ENCODE results near the gene OR52I1.

OR52I1 gene

DNA sequence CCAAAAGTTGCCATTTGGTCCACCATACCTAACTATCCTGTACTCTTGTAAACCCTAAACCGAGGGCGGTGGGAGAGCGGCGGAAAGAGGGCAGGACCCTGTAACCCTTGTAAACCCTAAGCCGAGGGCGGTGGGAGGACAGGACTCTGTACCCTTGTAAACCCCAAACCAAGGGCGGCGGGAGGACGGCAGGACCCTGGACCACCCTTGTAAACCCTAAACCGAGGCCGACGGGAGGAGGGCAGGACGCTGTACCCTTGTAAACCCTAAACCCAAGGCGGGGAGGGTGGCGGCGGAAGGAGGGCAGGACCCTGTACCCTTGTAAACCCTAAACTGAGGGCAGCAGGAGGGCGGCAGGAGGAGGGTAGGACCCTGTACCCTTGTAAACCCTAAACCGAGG lies 24.8 kb upstream of the OR52I1 start:
- Histone ChIP-seq H3K36me3 (ENCODE audit: control insufficient read depth in 1 of 2, insufficient read depth in 2 of 2, low read depth in 1 of 2, low read length in 2 of 2) (no peaks in the 10 kb centered on the region), H3K14ac (ENCODE audit: low read length in 2 of 2) (no peak overlapping the region), H3K27ac (ENCODE audit: low read length, poor library complexity, severe bottlenecking) (no peak overlapping the region), H3K23ac (ENCODE audit: low read length in 2 of 2) (no peak overlapping the region), H3K4me1 (ENCODE audit: control insufficient read depth, insufficient read depth, low read depth, low read length) (no peaks in the 10 kb centered on the region), H3K27me3 (ENCODE audit: control insufficient read depth in 1 of 2, insufficient read depth in 1 of 2, low read length in 2 of 2) (no peaks in the 10 kb centered on the region), H2AK5ac (ENCODE audit: low read length, severe bottlenecking) (no peak overlapping the region), H2BK120ac (ENCODE audit: low read depth, low read length) (no peak overlapping the region), H4K91ac (ENCODE audit: low read length) (no peak overlapping the region), H2BK12ac (ENCODE audit: low read length in 2 of 2) (no peak overlapping the region), H3K4ac (ENCODE audit: low read depth in 1 of 2, low read length in 2 of 2) (no peak overlapping the region), H2BK5ac (ENCODE audit: low read depth, low read length, poor library complexity, severe bottlenecking) (no peak overlapping the region), H3K4me3 (ENCODE audit: insufficient read depth in 1 of 2, low read depth in 1 of 2, low read length in 2 of 2) (no peak overlapping the region), H3K9me3 (ENCODE audit: control insufficient read depth, low read length) (no peaks in the 10 kb centered on the region), H3K18ac (ENCODE audit: low read depth in 1 of 2, low read length in 2 of 2) (no peak overlapping the region), H2BK15ac (ENCODE audit: low read depth, poor library complexity, severe bottlenecking) (no peak overlapping the region), H2AFZ (ENCODE audit: low read depth, low read length) (no peak overlapping the region), H4K8ac (ENCODE audit: low read length) (no peak overlapping the region), H3K4me2 (ENCODE audit: low read length, poor library complexity, severe bottlenecking) (no peak overlapping the region), H3K9ac (ENCODE audit: low read length) (no peak overlapping the region), H3K79me1 (replicated peaks; ENCODE audit: low read length, poor library complexity, severe bottlenecking) (no peaks in the 10 kb centered on the region)
- 88% methylated on average over 17 of the region's 18 CpGs for WGBS
- DNase-seq = no peak

DNA sequence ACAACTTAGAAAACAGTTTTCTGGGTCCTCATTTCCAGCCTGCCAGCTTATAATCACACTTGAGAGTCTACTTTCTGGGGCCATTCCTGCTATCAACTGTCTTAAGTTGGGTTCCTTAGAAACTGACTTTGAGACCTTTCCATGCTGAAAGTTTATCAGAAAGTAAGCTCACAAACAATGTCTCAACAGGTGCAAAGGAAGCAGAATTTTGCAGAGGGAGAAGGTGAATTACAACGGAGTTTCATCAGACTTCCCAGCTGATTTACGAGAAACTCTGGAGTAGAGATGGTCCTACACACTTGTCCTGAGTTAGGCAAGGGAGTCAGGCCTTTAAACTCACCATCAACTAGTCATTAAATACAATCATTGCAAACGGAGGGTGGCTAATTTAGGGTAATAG lies 17.0 kb upstream of the OR52I1 start:
- Histone ChIP-seq H2BK15ac (ENCODE audit: low read depth, poor library complexity, severe bottlenecking) (no peak overlapping the region), H3K18ac (ENCODE audit: low read depth in 1 of 2, low read length in 2 of 2) (no peak overlapping the region), H3K9me3 (ENCODE audit: control insufficient read depth, low read length) (no peaks in the 10 kb centered on the region), H2AFZ (ENCODE audit: low read depth, low read length) (no peak overlapping the region), H3K9ac (ENCODE audit: low read length) (no peak overlapping the region), H3K27me3 (ENCODE audit: control insufficient read depth in 1 of 2, insufficient read depth in 1 of 2, low read length in 2 of 2) (peaks cover 0 to 3% of the 10 kb centered on the region in 2 experiments), H2BK12ac (ENCODE audit: low read length in 2 of 2) (no peak overlapping the region), H2AK5ac (ENCODE audit: low read length, severe bottlenecking) (no peak overlapping the region), H2BK120ac (ENCODE audit: low read depth, low read length) (no peak overlapping the region), H4K91ac (ENCODE audit: low read length) (no peak overlapping the region), H3K14ac (ENCODE audit: low read length in 2 of 2) (no peak overlapping the region), H3K4me2 (ENCODE audit: low read length, poor library complexity, severe bottlenecking) (no peak overlapping the region), H3K27ac (ENCODE audit: low read length, poor library complexity, severe bottlenecking) (no peak overlapping the region), H4K8ac (ENCODE audit: low read length) (no peak overlapping the region), H3K4ac (ENCODE audit: low read depth in 1 of 2, low read length in 2 of 2) (no peak overlapping the region), H2BK5ac (ENCODE audit: low read depth, low read length, poor library complexity, severe bottlenecking) (no peak overlapping the region), H3K23ac (ENCODE audit: low read length in 2 of 2) (no peak overlapping the region), H3K79me1 (replicated peaks; ENCODE audit: low read length, poor library complexity, severe bottlenecking) (no peaks in the 10 kb centered on the region), H3K4me1 (ENCODE audit: control insufficient read depth, insufficient read depth, low read depth, low read length) (no peaks in the 10 kb centered on the region), H3K4me3 (ENCODE audit: insufficient read depth in 1 of 2, low read depth in 1 of 2, low read length in 2 of 2) (no peak overlapping the region), H3K36me3 (ENCODE audit: control insufficient read depth in 1 of 2, insufficient read depth in 2 of 2, low read depth in 1 of 2, low read length in 2 of 2) (no peaks in the 10 kb centered on the region)
- no peak for DNase-seq
- 32% methylated on average over 3 of the region's 3 CpGs for WGBS

DNA sequence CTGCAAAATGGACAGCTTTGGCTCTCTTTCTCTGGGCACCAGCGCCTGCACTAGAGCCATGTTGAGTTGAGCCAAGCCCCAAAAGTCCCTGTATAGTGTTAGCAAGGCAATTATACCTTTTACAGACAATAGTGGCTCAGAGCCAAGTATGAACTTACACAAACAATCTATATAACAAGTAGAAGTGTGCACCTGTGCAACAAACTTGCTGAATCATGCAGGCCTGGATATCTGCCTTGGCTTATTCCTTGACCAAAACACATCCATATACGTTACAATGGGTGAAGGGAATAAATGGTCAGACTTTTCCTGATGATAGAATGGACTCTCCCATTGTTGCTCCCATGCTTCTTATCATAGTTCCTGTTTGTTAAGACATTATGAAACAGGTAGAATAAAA lies 16.1 kb upstream of the OR52I1 start:
- peaks cover 0 to 3% of the 10 kb centered on the region in 2 experiments for H3K27me3 ChIP-seq (ENCODE audit: control insufficient read depth in 1 of 2, insufficient read depth in 1 of 2, low read length in 2 of 2)
- no peak overlapping the region for H2AK5ac ChIP-seq (ENCODE audit: low read length, severe bottlenecking)
- 50% methylated on average over 1 of the region's 2 CpGs for WGBS
- no peak overlapping the region for H3K9ac ChIP-seq (ENCODE audit: low read length)
- no peak overlapping the region for H3K4me3 ChIP-seq (ENCODE audit: insufficient read depth in 1 of 2, low read depth in 1 of 2, low read length in 2 of 2)
- H3K14ac ChIP-seq (ENCODE audit: low read length in 2 of 2) = no peak overlapping the region
- H4K91ac ChIP-seq (ENCODE audit: low read length) = no peak overlapping the region
- H3K4ac ChIP-seq (ENCODE audit: low read depth in 1 of 2, low read length in 2 of 2) = no peak overlapping the region
- H2BK5ac ChIP-seq (ENCODE audit: low read depth, low read length, poor library complexity, severe bottlenecking) = no peak overlapping the region
- no peak overlapping the region for H4K8ac ChIP-seq (ENCODE audit: low read length)
- no peak overlapping the region for H3K18ac ChIP-seq (ENCODE audit: low read depth in 1 of 2, low read length in 2 of 2)
- H3K27ac ChIP-seq (ENCODE audit: low read length, poor library complexity, severe bottlenecking) = no peak overlapping the region
- H3K4me2 ChIP-seq (ENCODE audit: low read length, poor library complexity, severe bottlenecking) = no peak overlapping the region
- no peaks in the 10 kb centered on the region for H3K4me1 ChIP-seq (ENCODE audit: control insufficient read depth, insufficient read depth, low read depth, low read length)
- H3K23ac ChIP-seq (ENCODE audit: low read length in 2 of 2) = no peak overlapping the region
- H3K79me1 ChIP-seq (replicated peaks; ENCODE audit: low read length, poor library complexity, severe bottlenecking) = no peaks in the 10 kb centered on the region
- no peak overlapping the region for H2BK12ac ChIP-seq (ENCODE audit: low read length in 2 of 2)
- no peak overlapping the region for H2AFZ ChIP-seq (ENCODE audit: low read depth, low read length)
- H3K36me3 ChIP-seq (ENCODE audit: control insufficient read depth in 1 of 2, insufficient read depth in 2 of 2, low read depth in 1 of 2, low read length in 2 of 2) = no peaks in the 10 kb centered on the region
- no peak overlapping the region for H2BK15ac ChIP-seq (ENCODE audit: low read depth, poor library complexity, severe bottlenecking)
- no peaks in the 10 kb centered on the region for H3K9me3 ChIP-seq (ENCODE audit: control insufficient read depth, low read length)
- H2BK120ac ChIP-seq (ENCODE audit: low read depth, low read length) = no peak overlapping the region
- no peak for DNase-seq

DNA sequence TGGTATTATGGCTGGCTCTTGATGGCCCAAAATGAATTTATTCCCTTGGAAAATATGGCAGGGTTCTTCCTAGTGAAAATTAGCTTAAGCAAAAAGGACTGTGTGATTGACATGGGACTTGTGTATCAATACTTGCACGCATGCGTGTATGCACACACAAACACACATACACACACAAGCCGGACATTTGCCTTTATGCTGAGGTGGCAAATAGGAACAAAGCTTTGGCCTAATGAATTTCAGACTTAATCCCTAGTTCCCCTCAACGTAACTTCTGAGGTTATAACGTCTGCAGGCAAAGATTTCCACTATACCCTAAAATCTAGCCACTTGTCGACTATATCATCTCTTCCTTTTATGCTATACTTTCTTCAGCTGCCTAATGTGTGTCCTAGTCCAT lies 15.2 kb upstream of the OR52I1 start:
- 71% methylated on average over 6 of the region's 6 CpGs for WGBS
- Histone ChIP-seq H3K4me3 (ENCODE audit: insufficient read depth in 1 of 2, low read depth in 1 of 2, low read length in 2 of 2) (no peak overlapping the region), H4K8ac (ENCODE audit: low read length) (no peak overlapping the region)

More for the DNA sequence above, 15.2 kb upstream of the OR52I1 start:
- no peaks in the 10 kb centered on the region for H3K9me3 ChIP-seq (ENCODE audit: control insufficient read depth, low read length)
- H2AK5ac ChIP-seq (ENCODE audit: low read length, severe bottlenecking) = no peak overlapping the region
- H2BK15ac ChIP-seq (ENCODE audit: low read depth, poor library complexity, severe bottlenecking) = no peak overlapping the region
- H3K27me3 ChIP-seq (ENCODE audit: control insufficient read depth in 1 of 2, insufficient read depth in 1 of 2, low read length in 2 of 2) = peaks cover 0 to 3% of the 10 kb centered on the region in 2 experiments
- DNase-seq = no peak
- H3K18ac ChIP-seq (ENCODE audit: low read depth in 1 of 2, low read length in 2 of 2) = no peak overlapping the region
- no peak overlapping the region for H3K27ac ChIP-seq (ENCODE audit: low read length, poor library complexity, severe bottlenecking)
- no peaks in the 10 kb centered on the region for H3K79me1 ChIP-seq (replicated peaks; ENCODE audit: low read length, poor library complexity, severe bottlenecking)
- H3K23ac ChIP-seq (ENCODE audit: low read length in 2 of 2) = no peak overlapping the region
- H2AFZ ChIP-seq (ENCODE audit: low read depth, low read length) = no peak overlapping the region
- no peak overlapping the region for H4K91ac ChIP-seq (ENCODE audit: low read length)
- no peak overlapping the region for H3K9ac ChIP-seq (ENCODE audit: low read length)
- no peak overlapping the region for H2BK120ac ChIP-seq (ENCODE audit: low read depth, low read length)
- H3K4me2 ChIP-seq (ENCODE audit: low read length, poor library complexity, severe bottlenecking) = no peak overlapping the region
- no peaks in the 10 kb centered on the region for H3K4me1 ChIP-seq (ENCODE audit: control insufficient read depth, insufficient read depth, low read depth, low read length)
- no peak overlapping the region for H3K14ac ChIP-seq (ENCODE audit: low read length in 2 of 2)
- no peak overlapping the region for H2BK12ac ChIP-seq (ENCODE audit: low read length in 2 of 2)
- H3K4ac ChIP-seq (ENCODE audit: low read depth in 1 of 2, low read length in 2 of 2) = no peak overlapping the region
- H3K36me3 ChIP-seq (ENCODE audit: control insufficient read depth in 1 of 2, insufficient read depth in 2 of 2, low read depth in 1 of 2, low read length in 2 of 2) = no peaks in the 10 kb centered on the region
- H2BK5ac ChIP-seq (ENCODE audit: low read depth, low read length, poor library complexity, severe bottlenecking) = no peak overlapping the region
